Muscle layer of duodenum (tissue), 2 donors: ENCODE measurements around the gene ZBTB20.

Experiments
- H3K27ac ChIP-seq: one replicate; pipeline ENCODE4 v1.7.0; 2013; ENCODE audit warnings: mild to moderate bottlenecking, low read length
- H3K27me3 ChIP-seq: one replicate; pipeline ENCODE4 v1.7.0; 2013; ENCODE audit warnings: low read depth, mild to moderate bottlenecking, control low read depth, low read length
- H3K36me3 ChIP-seq, 2 donors: one replicate each; pipeline ENCODE4 v1.7.0; 2013; ENCODE audit warnings: low read length in 2 of 2, control low read depth in 1 of 2, mild to moderate bottlenecking in 1 of 2; ENCODE audit not compliant: insufficient read depth in 2 of 2, control insufficient read depth in 1 of 2
- H3K4me1 ChIP-seq, 2 donors: one replicate each; pipeline ENCODE4 v1.7.0; 2013; ENCODE audit warnings: low read length in 2 of 2, mild to moderate bottlenecking in 2 of 2, control low read depth in 1 of 2, moderate library complexity in 1 of 2; ENCODE audit not compliant: insufficient read depth in 2 of 2, control insufficient read depth in 1 of 2
- H3K4me3 ChIP-seq, 2 donors: one replicate each; pipeline ENCODE4 v1.7.0; 2013; ENCODE audit warnings: low read length in 2 of 2, low read depth in 1 of 2, mild to moderate bottlenecking in 1 of 2
- H3K9me3 ChIP-seq, 2 donors: one replicate each; pipeline ENCODE4 v1.7.0; 2013; ENCODE audit warnings: low read length in 2 of 2, control low read depth in 1 of 2, mild to moderate bottlenecking in 1 of 2; ENCODE audit not compliant: control insufficient read depth in 1 of 2
- donor health status: healthy.

The ZBTB20 gene

GRCh38 chr3:114481113-114481512 lies 666.0 kb downstream of the ZBTB20 start:
- peaks cover 0 to 21% of the 10 kb centered on the region in 2 donors for H3K4me1 ChIP-seq
- H3K27ac ChIP-seq: no peak overlapping the region
- H3K4me3 ChIP-seq: no peak overlapping the region
- H3K9me3 ChIP-seq: no peaks in the 10 kb centered on the region
- H3K27me3 ChIP-seq: no peaks in the 10 kb centered on the region
- H3K36me3 ChIP-seq: no peaks in the 10 kb centered on the region

GRCh38 chr3:114480442-114480841 lies 666.6 kb downstream of the ZBTB20 start:
- H3K27me3 ChIP-seq: no peaks in the 10 kb centered on the region
- H3K4me1 ChIP-seq: peaks cover 0 to 21% of the 10 kb centered on the region in 2 donors
- H3K36me3 ChIP-seq: no peaks in the 10 kb centered on the region
- no peaks in the 10 kb centered on the region for H3K9me3 ChIP-seq
- H3K4me3 ChIP-seq: no peak overlapping the region
- no peak overlapping the region for H3K27ac ChIP-seq

DNA sequence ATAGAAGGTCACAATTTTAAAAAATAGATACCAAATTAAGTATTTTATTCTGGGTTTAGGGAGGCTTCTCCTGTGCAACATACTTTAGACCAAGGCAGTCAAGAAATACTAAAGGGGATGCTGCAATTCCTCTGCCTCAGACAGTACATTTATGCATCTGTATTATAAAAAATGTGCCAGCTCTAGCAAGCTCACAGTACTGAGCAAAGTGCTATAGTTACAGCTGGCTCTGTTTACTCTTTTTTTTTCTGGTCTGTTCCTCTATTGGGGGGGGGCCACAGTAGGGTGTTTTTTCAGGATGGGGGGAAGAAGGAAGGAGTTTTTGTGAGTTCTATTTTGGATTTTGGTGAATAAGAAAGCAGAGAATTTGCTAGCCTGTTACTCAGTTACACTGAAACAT lies 668.3 kb downstream of the ZBTB20 start:
- Histone ChIP-seq H3K4me3 (no peak overlapping the region), H3K4me1 (peaks cover 0 to 21% of the 10 kb centered on the region in 2 donors), H3K9me3 (no peaks in the 10 kb centered on the region), H3K27ac (no peak overlapping the region), H3K36me3 (no peaks in the 10 kb centered on the region), H3K27me3 (no peaks in the 10 kb centered on the region)

- Histone ChIP-seq H3K36me3 (no peaks in the 10 kb centered on the region), H3K27me3 (no peaks in the 10 kb centered on the region), H3K9me3 (no peaks in the 10 kb centered on the region), H3K4me3 (no peak overlapping the region), H3K27ac (no peak overlapping the region), H3K4me1 (peaks cover 0 to 17% of the 10 kb centered on the region in 2 donors)
Measured at GRCh38 chr3:114476511-114476910, 670.6 kb downstream of the ZBTB20 start.

DNA sequence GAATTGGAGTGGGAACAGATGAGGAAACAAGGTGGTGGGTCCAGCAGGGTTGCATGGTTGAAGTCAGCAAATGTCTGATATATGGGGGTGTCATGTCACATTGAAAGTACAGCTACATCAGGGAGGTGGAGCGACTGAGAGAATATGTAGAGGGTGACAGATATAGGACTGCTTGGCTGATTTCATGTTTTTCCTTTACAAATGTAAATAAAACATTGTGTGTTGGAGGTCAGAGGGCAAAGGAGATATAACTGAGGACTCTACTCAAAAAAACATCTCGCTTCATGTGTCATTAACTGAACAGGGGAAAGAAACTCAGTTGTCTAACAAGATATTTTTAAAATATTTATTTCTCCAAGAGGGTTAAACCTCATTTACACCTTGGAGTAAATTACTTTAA lies 675.6 kb downstream of the ZBTB20 start:
- no peak overlapping the region for H3K4me3 ChIP-seq
- peaks cover 0 to 3% of the 10 kb centered on the region in 2 donors for H3K4me1 ChIP-seq
- no peak overlapping the region for H3K27ac ChIP-seq
- H3K9me3 ChIP-seq: no peaks in the 10 kb centered on the region
- no peaks in the 10 kb centered on the region for H3K36me3 ChIP-seq
- H3K27me3 ChIP-seq: no peaks in the 10 kb centered on the region

GRCh38 chr3:114469070-114469469 lies 678.0 kb downstream of the ZBTB20 start:
- Histone ChIP-seq H3K4me3 (no peak overlapping the region), H3K4me1 (peaks cover 0 to 3% of the 10 kb centered on the region in 2 donors), H3K27me3 (no peaks in the 10 kb centered on the region), H3K36me3 (no peaks in the 10 kb centered on the region), H3K27ac (no peak overlapping the region), H3K9me3 (no peaks in the 10 kb centered on the region)

DNA sequence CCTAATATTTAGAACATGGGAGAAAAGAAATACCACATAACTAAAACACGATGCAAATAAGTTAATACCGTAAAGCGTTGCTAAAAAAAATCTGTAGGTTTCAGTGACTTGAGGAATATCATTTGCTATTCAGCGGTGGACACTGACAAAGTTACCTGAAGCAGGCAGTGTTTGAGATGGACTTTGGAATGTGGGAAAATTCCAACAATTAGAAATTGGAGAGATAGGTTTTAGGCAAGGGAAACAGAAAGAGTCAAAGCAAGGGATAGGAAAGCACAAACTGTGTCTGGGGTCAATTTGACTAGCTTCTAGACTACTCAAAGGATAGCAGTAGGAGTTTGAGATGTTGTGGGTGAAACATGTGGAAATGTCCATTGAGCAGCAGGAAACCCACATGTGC lies 680.3 kb downstream of the ZBTB20 start:
- Histone ChIP-seq H3K27ac (no peak overlapping the region), H3K36me3 (no peaks in the 10 kb centered on the region), H3K9me3 (no peaks in the 10 kb centered on the region), H3K27me3 (no peaks in the 10 kb centered on the region), H3K4me1 (peaks cover 0 to 3% of the 10 kb centered on the region in 2 donors), H3K4me3 (no peak overlapping the region)

GRCh38 chr3:114466251-114466650 lies 680.8 kb downstream of the ZBTB20 start:
- Histone ChIP-seq H3K4me3 (no peak overlapping the region), H3K4me1 (peaks cover 0 to 3% of the 10 kb centered on the region in 2 donors), H3K27me3 (no peaks in the 10 kb centered on the region), H3K27ac (no peak overlapping the region), H3K36me3 (no peaks in the 10 kb centered on the region), H3K9me3 (no peaks in the 10 kb centered on the region)

DNA sequence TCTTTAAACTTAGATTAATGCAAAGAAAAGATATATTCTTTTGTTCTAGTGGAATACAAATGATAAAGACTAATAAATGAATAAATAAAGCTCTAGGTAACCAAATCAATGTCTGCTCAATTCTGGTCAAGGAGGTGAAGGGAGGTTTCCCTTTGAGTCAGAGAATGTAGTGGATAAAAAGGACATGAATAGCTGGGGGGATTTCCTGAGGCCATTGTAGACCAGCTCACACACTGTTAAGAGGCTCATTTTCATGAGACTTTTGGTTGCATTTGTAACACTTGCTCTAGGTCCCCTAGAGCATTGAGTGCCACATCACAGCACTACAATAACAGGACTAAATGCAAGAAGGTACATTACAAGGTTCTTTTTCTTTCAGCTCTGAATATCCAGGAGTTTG lies 682.5 kb downstream of the ZBTB20 start:
- Histone ChIP-seq H3K27ac (no peak overlapping the region), H3K36me3 (no peaks in the 10 kb centered on the region), H3K4me3 (no peak overlapping the region), H3K9me3 (no peaks in the 10 kb centered on the region), H3K4me1 (no peaks in the 10 kb centered on the region), H3K27me3 (no peaks in the 10 kb centered on the region)

DNA sequence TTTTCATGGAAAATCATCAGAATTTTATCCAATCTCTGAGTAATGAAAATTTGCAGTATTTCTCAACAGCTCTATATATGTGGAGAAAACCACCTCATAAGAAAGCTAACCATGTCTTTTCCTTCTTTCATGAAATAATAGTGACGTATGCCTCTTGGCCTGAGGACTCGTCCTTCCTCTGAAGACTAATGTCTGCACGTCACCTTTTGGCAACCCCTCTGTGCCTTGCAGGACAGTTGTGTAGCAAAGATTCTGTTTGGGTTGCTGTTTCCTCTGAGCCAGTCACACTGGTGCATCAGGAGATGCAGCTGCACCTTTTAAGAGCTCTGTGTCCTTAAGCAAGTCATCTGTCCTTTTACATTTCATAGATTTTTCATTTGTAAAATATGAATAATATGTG lies 684.3 kb downstream of the ZBTB20 start:
- Histone ChIP-seq H3K36me3 (no peaks in the 10 kb centered on the region), H3K27me3 (no peaks in the 10 kb centered on the region), H3K4me1 (no peaks in the 10 kb centered on the region), H3K9me3 (no peaks in the 10 kb centered on the region), H3K27ac (no peak overlapping the region), H3K4me3 (no peak overlapping the region)

GRCh38 chr3:114460459-114460858 lies 686.6 kb downstream of the ZBTB20 start:
- H3K36me3 ChIP-seq: no peaks in the 10 kb centered on the region
- no peaks in the 10 kb centered on the region for H3K27me3 ChIP-seq
- H3K4me1 ChIP-seq: no peaks in the 10 kb centered on the region
- H3K27ac ChIP-seq: no peak overlapping the region
- H3K9me3 ChIP-seq: no peaks in the 10 kb centered on the region
- H3K4me3 ChIP-seq: no peak overlapping the region

- Histone ChIP-seq H3K4me1 (peaks cover 0 to 7% of the 10 kb centered on the region in 2 donors), H3K4me3 (no peak overlapping the region), H3K27ac (no peak overlapping the region)
Measured at GRCh38 chr3:114456742-114457141, 690.3 kb downstream of the ZBTB20 start.

More at GRCh38 chr3:114456742-114457141, 690.3 kb downstream of the ZBTB20 start:
- H3K9me3 ChIP-seq: no peaks in the 10 kb centered on the region
- no peaks in the 10 kb centered on the region for H3K27me3 ChIP-seq
- H3K36me3 ChIP-seq: no peaks in the 10 kb centered on the region
